GM12878 (cell line): Measurements from ENCODE around the gene RMND5A. TPM values are rescaled to one million over a fixed set of nuclear protein-coding genes. Genes with fewer than 3 reads are reported as not detected.

Source experiments
- ATAC-seq: fragments of 200-7000 bp; cut with Tn5 transposase; 3 replicates; pipeline ENCODE4 v1.9.1; 2020; ENCODE audit warnings: mild to moderate bottlenecking, moderate library complexity
- BruUV-seq: library from RNA; stranded (reverse); fragments of 400-500 nt; replicated peaks from 2 replicates; lab custom pipeline; 2021; lab: Mats Ljungman, UMichigan
- CTCF ChIA-PET: fragments of 300-600 bp; sonication (Branson Sonifier 250); formaldehyde crosslinking; extraction: SDS; loops from one replicate; lab custom pipeline; 2021; ENCODE audit warnings: inconsistent platforms; lab: Yijun Ruan, JAX
- POLR2A ChIA-PET: fragments of 350-600 bp; formaldehyde crosslinking; extraction: SDS; loops from one replicate; lab custom pipeline; 2021; ENCODE audit warnings: inconsistent platforms; lab: Charles Lee
- RAD21 ChIA-PET: fragments of 300-600 bp; sonication (Branson Sonifier 250); formaldehyde crosslinking; loops from one replicate; lab custom pipeline; 2023; ENCODE audit warnings: antibody characterized with exemption; ENCODE audit not compliant: unreplicated experiment; lab: Charles Lee
- SMC1A ChIA-PET: fragments of 300-600 bp; sonication (Branson Sonifier 250); formaldehyde crosslinking; loops from one replicate; lab custom pipeline; 2023; ENCODE audit not compliant: unreplicated experiment, uncharacterized antibody; lab: Charles Lee
- DNase-seq: peaks from one replicate; pipeline ENCODE4 v3.0.0-alpha.2; 2011; ENCODE audit warnings: low read depth, low spot score
- FAIRE-seq: peaks from 3 replicates; lab custom pipeline; 2011; peaks lifted over from hg19 to GRCh38; lab: Jason Lieb, UNC
- H2AFZ ChIP-seq: 2 replicates; pipeline ENCODE4 v1.6.0; 2011; ENCODE audit warnings: low read depth, low read length, control low read depth; ENCODE audit not compliant: control insufficient read depth
- H3K27ac ChIP-seq: 2 replicates; pipeline ENCODE4 v1.5.1; 2011; ENCODE audit warnings: control low read depth; ENCODE audit not compliant: control insufficient read depth, insufficient read depth
- H3K27me3 ChIP-seq, 2 experiments: replicated peaks in 1 of 2; 2 replicates each; pipeline versions ENCODE4 v1.6.0 to v1.6.1; 2011; ENCODE audit warnings: low read length in 1 of 2; ENCODE audit not compliant: control insufficient read depth in 2 of 2, insufficient read depth in 2 of 2
- H3K36me3 ChIP-seq, 2 experiments: 2 replicates each; pipeline ENCODE4 v1.5.1; 2011; ENCODE audit warnings: low read length in 1 of 2; ENCODE audit not compliant: control insufficient read depth in 2 of 2, insufficient read depth in 2 of 2
- H3K4me1 ChIP-seq: 2 replicates; pipeline ENCODE4 v1.6.1; 2011; ENCODE audit warnings: mild to moderate bottlenecking, low read length, moderate library complexity, mixed read lengths; ENCODE audit not compliant: control insufficient read depth, insufficient read depth
- H3K4me2 ChIP-seq: 2 replicates; pipeline ENCODE4 v1.6.0; 2011; ENCODE audit warnings: control low read depth; ENCODE audit not compliant: control insufficient read depth, insufficient read depth
- H3K4me3 ChIP-seq: fragments of 200-600 bp; sonication (generic); 2 replicates; pipeline ENCODE4 v1.5.1; 2016
- H3K79me2 ChIP-seq: 2 replicates; pipeline ENCODE4 v1.6.0; 2011; ENCODE audit warnings: low read length; ENCODE audit not compliant: control insufficient read depth, insufficient read depth
- H3K9ac ChIP-seq: 2 replicates; pipeline ENCODE4 v1.8.0; 2011; ENCODE audit warnings: low read length, control low read depth, mixed read lengths; ENCODE audit not compliant: control insufficient read depth, insufficient read depth
- H3K9me3 ChIP-seq: replicated peaks from 3 replicates; pipeline ENCODE4 v1.5.1; 2011; ENCODE audit warnings: mild to moderate bottlenecking, low read length; ENCODE audit not compliant: control insufficient read depth, insufficient read depth
- H4K20me1 ChIP-seq: 2 replicates; pipeline ENCODE4 v1.6.0; 2011; ENCODE audit not compliant: control insufficient read depth, insufficient read depth
- BCL11A ChIP-seq: IDR thresholded peaks from 2 replicates; pipeline ENCODE4 v1.6.1; 2011; ENCODE audit warnings: low read depth, low read length
- CBX3 ChIP-seq: fragments of 200-600 bp; sonication (generic); IDR thresholded peaks from 2 replicates; pipeline ENCODE4 v1.6.1; 2016; ENCODE audit warnings: low read depth, borderline replicate concordance
- E2F8 ChIP-seq: fragments of 450-650 bp; IDR thresholded peaks from 2 replicates; pipeline ENCODE4 v1.6.1; 2018; ENCODE audit warnings: mild to moderate bottlenecking, low read depth, moderate library complexity; ENCODE audit not compliant: partially characterized antibody
- ETV6 ChIP-seq, 2 experiments: fragments of 450-650 bp in 1 of 2; IDR thresholded peaks in 1 of 2; conservative IDR thresholded peaks in 1 of 2; 2 replicates each; pipeline ENCODE4 v1.6.1; 2014; ENCODE audit warnings: antibody characterized with exemption in 1 of 2, borderline replicate concordance in 1 of 2, low read depth in 1 of 2, mild to moderate bottlenecking in 1 of 2, moderate library complexity in 1 of 2
- JUNB ChIP-seq: IDR thresholded peaks from 2 replicates; pipeline ENCODE4 v1.6.1; 2016; ENCODE audit warnings: antibody characterized with exemption, mild to moderate bottlenecking
- MXI1 ChIP-seq: fragments of 150-350 bp; IDR thresholded peaks from 2 replicates; pipeline ENCODE4 v1.6.1; 2011; ENCODE audit warnings: low read depth, mild to moderate bottlenecking, inconsistent platforms, low read length, improper control_type of control experiment
- NBN ChIP-seq: fragments of 450-650 bp; IDR thresholded peaks from 2 replicates; pipeline ENCODE4 v1.6.1; 2016
- NFXL1 ChIP-seq: fragments of 450-650 bp; IDR thresholded peaks from 2 replicates; pipeline ENCODE4 v1.6.1; 2017; ENCODE audit warnings: antibody characterized with exemption, mild to moderate bottlenecking, borderline replicate concordance
- POU2F2 ChIP-seq: IDR thresholded peaks from 3 replicates; pipeline ENCODE4 v1.6.1; 2011; ENCODE audit warnings: low read depth, mild to moderate bottlenecking, low read length, borderline replicate concordance
- RAD51 ChIP-seq: fragments of 450-650 bp; IDR thresholded peaks from 2 replicates; pipeline ENCODE4 v1.6.1; 2016; ENCODE audit warnings: moderate library complexity, mild to moderate bottlenecking, inconsistent platforms
- RCOR1 ChIP-seq: conservative IDR thresholded peaks from 2 replicates; pipeline ENCODE4 v1.6.1; 2012; ENCODE audit warnings: low read depth, low read length, improper control_type of control experiment
- SIX5 ChIP-seq: IDR thresholded peaks from 2 replicates; pipeline ENCODE4 v1.6.1; 2011; ENCODE audit warnings: mild to moderate bottlenecking, low read depth, low read length, moderate library complexity; ENCODE audit not compliant: severe bottlenecking
- ZBTB4 ChIP-seq: fragments of 450-650 bp; formaldehyde crosslinking; IDR thresholded peaks from 2 replicates; pipeline ENCODE4 v1.4.0; 2022; ENCODE audit warnings: mild to moderate bottlenecking, moderate library complexity
- ZBTB40 ChIP-seq: fragments of 450-650 bp; IDR thresholded peaks from 2 replicates; pipeline ENCODE4 v1.6.1; 2016; ENCODE audit warnings: mild to moderate bottlenecking, moderate library complexity, borderline replicate concordance
- ZNF24 ChIP-seq: fragments of 450-650 bp; IDR thresholded peaks from 2 replicates; pipeline ENCODE4 v1.6.1; 2017; ENCODE audit warnings: antibody characterized with exemption, mild to moderate bottlenecking
- ZNF274 ChIP-seq: IDR thresholded peaks from one replicate; pipeline ENCODE4 v1.8.0; 2011; ENCODE audit not compliant: insufficient read length, insufficient read depth
- WGBS: methylation state at CpG from one replicate; pipeline ENCODE4 v1.1.6; 2016; ENCODE audit warnings: low lambda C conversion rate; ENCODE audit not compliant: insufficient replicate concordance, insufficient coverage; ENCODE audit errors: missing lambda C conversion rate; 5-methylcytosine and 5-hydroxymethylcytosine counted together
- in situ Hi-C: fragments of 300-500 bp; cut with MboI; formaldehyde crosslinking; loops from 9 replicates; pipeline ENCODE4 v1.14.3; 2018; ENCODE audit warnings: mixed read lengths
- intact Hi-C: fragments of 100-400 bp; cut with micrococcal nuclease; formaldehyde crosslinking; loops from one replicate; pipeline ENCODE4 v1.14.2; 2022; ENCODE audit not compliant: unreplicated experiment
- polyA plus RNA-seq, 11 experiments: library from polyadenylated mRNA; depleted of rRNA in 4 of 11; unstranded in 6 of 11; stranded (reverse) in 5 of 11; fragments of >200 nt; fragmentation: Nextera tagmentation in 4 of 11; fragmentation: Illumina TruSeq in 1 of 11; extraction: Ambion mirVana in 4 of 11; extraction: Trizol in 1 of 11; gene quantifications; 1 replicate in 1 of 11; 2 replicates in 10 of 11; pipeline versions ENCODE4 v1.2.1 to v1.2.3, GENCODE V29; 2011 to 2016; ENCODE audit warnings: inconsistent platforms in 2 of 11, missing spikeins in 2 of 11, low read depth in 1 of 11
- total RNA-seq, 4 experiments: library from RNA; depleted of rRNA in 3 of 4; stranded (reverse); fragments of >200 nt in 3 of 4; fragmentation: Illumina TruSeq in 1 of 4; extraction: Trizol in 1 of 4; gene quantifications; 2 replicates each; pipeline versions ENCODE4 v1.2.1 to v1.2.3, GENCODE V29; 2013 to 2021

Gene RMND5A
- total and polyA plus RNA-seq, 10 of the 15 experiments (the other 5 are each of a cell fraction or from before 2014, with no cell fraction given) = 8.3 to 33.6 (median 23.2) TPM

GRCh38 chr2:86672027-86672545, 48.0 kb upstream of the RMND5A start:
- Histone ChIP-seq H3K4me1 (no peaks in the 10 kb centered on the region), H2AFZ (no peak overlapping the region), H3K79me2 (no peaks in the 10 kb centered on the region), H3K4me3 (no peak overlapping the region), H3K9ac (no peak overlapping the region), H3K27me3 (no peaks in the 10 kb centered on the region), H4K20me1 (no peaks in the 10 kb centered on the region), H3K9me3 (no peaks in the 10 kb centered on the region), H3K36me3 (no peaks in the 10 kb centered on the region), H3K27ac (no peak overlapping the region), H3K4me2 (no peak overlapping the region)
- ChIA-PET CTCF (no interaction called here), SMC1A (no interaction called here), POLR2A (no interaction called here), RAD21 (no interaction called here)
- FAIRE-seq = no peak
- 95% methylated on average over 2 of the region's 3 CpGs for WGBS
- in situ Hi-C loops (no loop called here), intact Hi-C loops (no loop called here)
- ATAC-seq = no peak
- no TSS peak for BruUV-seq
- DNase-seq = no peak
- TF ChIP-seq RAD51 (no peak), ZNF24 (no peak), ETV6 (conservative IDR thresholded peaks at IDR 0.05 in 1 of 2, IDR thresholded peaks at IDR 0.05 in 1 of 2; ENCODE audit: borderline replicate concordance in 1 of 2, low read depth in 1 of 2) (no peak), ZBTB4 (CRISPR knock-in tag) (no peak), BCL11A (no peak), RCOR1 (no peak), CBX3 (no peak), SIX5 (no peak), NBN (no peak), NFXL1 (no peak), POU2F2 (no peak), ZBTB40 (no peak), ZNF274 (no peak), E2F8 (no peak), MXI1 (no peak), JUNB (no peak)
